Activated T-cell treated with anti-CD3 and anti-CD28 coated beads, Interleukin-2, amount 50 U/mL, for 72 hours (primary cell): ENCODE results near the gene RHOV. TPM values are rescaled to one million over a fixed set of nuclear protein-coding genes. Genes with fewer than 3 reads are reported as not detected.

Experiments used
- ATAC-seq, 2 donors: fragments of 150-1000 bp; cut with Tn5 transposase; replicated peaks in 1 of 2; 2 replicates each; pipeline ENCODE4 v1.10.0; 2021; ENCODE audit warnings: moderate library complexity in 2 of 2, mild to moderate bottlenecking in 1 of 2
- DNase-seq, 2 donors: peaks; one replicate each; pipeline ENCODE4 v3.0.0; 2021 to 2022; ENCODE audit warnings: mixed read lengths in 1 of 2
- H3K27ac Mint-ChIP-seq: one replicate; pipeline ENCODE4 v1.8.0; 2022; ENCODE audit warnings: mild to moderate bottlenecking, moderate library complexity, mixed read lengths
- H3K27me3 Mint-ChIP-seq: one replicate; pipeline ENCODE4 v1.8.0; 2022; ENCODE audit warnings: low read depth, mixed read lengths
- H3K36me3 Mint-ChIP-seq, 2 donors: one replicate each; pipeline ENCODE4 v1.8.0; 2022; ENCODE audit warnings: mixed read lengths in 2 of 2, mild to moderate bottlenecking in 1 of 2; ENCODE audit not compliant: insufficient read depth in 2 of 2
- H3K4me1 Mint-ChIP-seq: one replicate; pipeline ENCODE4 v1.8.0; 2022; ENCODE audit warnings: low read depth, mixed read lengths
- H3K4me3 Mint-ChIP-seq, 2 donors: one replicate each; pipeline ENCODE4 v1.8.0; 2022; ENCODE audit warnings: mild to moderate bottlenecking in 2 of 2, mixed read lengths in 2 of 2, moderate library complexity in 2 of 2
- H3K9me3 Mint-ChIP-seq, 2 donors: one replicate each; pipeline ENCODE4 v1.8.0; 2022; ENCODE audit warnings: mixed read lengths in 2 of 2
- total RNA-seq, 2 donors: library from RNA; stranded (reverse); gene quantifications; one replicate each; pipeline ENCODE4 v1.2.3, GENCODE V29; 2022

Gene RHOV
- total RNA-seq, 2 donors from 2014 or later = 0.14 to 0.23 TPM

- no peak overlapping the region for H3K27ac Mint-ChIP-seq
- H3K4me3 Mint-ChIP-seq = no peak overlapping the region
- H3K27me3 Mint-ChIP-seq = no peaks in the 10 kb centered on the region
These were observed 37.1 kb upstream of the RHOV start for GRCh38 chr15:40911141-40911540.

GRCh38 chr15:40909662-40910630 is 35.9 kb upstream of the RHOV start:
- no peaks in the 10 kb centered on the region for H3K36me3 Mint-ChIP-seq
- no peaks in the 10 kb centered on the region for H3K9me3 Mint-ChIP-seq
- H3K4me3 Mint-ChIP-seq = no peak overlapping the region
- DNase-seq = no peak
- no peak for ATAC-seq
- H3K27me3 Mint-ChIP-seq = no peaks in the 10 kb centered on the region
- H3K27ac Mint-ChIP-seq = no peak overlapping the region
- peaks cover 13% of the 10 kb centered on the region for H3K4me1 Mint-ChIP-seq

More at GRCh38 chr15:40911141-40911540, 37.1 kb upstream of the RHOV start:
- peaks cover 12% of the 10 kb centered on the region for H3K4me1 Mint-ChIP-seq
- DNase-seq (no peak), ATAC-seq (no peak)
- H3K36me3 Mint-ChIP-seq = no peaks in the 10 kb centered on the region
- no peaks in the 10 kb centered on the region for H3K9me3 Mint-ChIP-seq

DNA sequence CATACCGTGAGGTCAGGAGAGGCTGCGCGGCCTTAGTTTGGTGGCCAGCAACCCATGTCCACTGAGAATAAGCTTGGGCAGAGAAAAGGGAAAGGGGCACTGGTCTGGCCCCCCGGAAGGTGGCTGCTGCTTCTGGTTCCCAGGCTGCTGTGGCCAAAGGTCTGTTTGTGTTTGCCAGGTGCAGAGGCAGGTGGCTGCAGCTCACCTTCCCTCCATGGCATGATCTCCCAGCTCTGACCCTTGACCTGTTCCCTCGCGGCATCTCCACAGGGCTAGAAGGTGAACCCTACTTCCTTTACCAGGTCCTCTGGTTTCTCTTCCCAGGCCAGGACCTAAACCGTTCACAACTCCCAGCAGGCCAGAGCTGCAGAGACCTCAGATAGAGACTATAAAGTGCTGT is 34.1 kb upstream of the RHOV start:
- Mint-ChIP-seq H3K4me1 (peaks cover 29% of the 10 kb centered on the region), H3K9me3 (no peaks in the 10 kb centered on the region), H3K27me3 (no peaks in the 10 kb centered on the region), H3K36me3 (peaks cover 2 to 3% of the 10 kb centered on the region in 2 donors), H3K27ac (no peak overlapping the region), H3K4me3 (peak overlapping the region; percentile 36 to 49)
- ATAC-seq (no peak), DNase-seq (no peak)

DNA sequence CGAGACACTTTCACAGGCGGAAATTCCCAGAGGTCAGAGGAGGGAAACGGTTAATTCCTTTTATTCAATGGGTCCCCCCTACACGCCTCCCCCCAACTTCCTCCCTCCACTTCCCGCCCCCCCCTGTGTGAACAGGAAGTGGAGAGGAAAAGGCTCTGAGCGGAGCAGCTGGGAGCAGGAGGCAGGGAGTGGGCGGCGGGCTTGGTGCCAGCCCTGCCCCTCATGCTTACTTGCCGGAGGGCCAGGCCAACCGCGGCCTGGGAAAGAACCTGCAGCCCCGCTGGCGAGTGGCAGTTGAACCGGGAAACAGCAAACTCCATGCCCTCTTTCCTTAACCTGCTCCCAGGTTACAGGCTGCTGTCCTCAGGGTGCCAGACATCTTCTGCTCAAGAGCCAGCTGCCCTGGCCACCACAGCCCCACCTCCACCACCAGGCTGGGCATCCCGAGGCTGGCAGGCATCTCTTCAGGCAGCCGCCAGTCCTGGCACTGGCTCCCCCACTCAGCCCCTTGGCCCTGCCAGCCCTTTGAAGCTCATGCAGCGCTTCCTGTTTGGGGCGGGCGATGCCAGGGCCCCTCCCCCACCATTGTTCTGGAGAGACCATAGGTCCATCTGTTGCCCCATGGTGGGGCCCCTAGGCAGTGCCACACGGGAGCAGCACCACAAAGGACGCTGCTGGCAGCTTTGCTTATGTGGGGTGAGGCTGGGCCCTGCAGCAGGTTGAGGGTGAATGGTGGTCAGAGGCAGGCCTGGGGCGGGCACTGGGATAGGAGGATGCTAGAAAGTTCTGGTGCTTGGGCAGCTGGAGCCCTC is 33.2 kb upstream of the RHOV start:
- peaks cover 29% of the 10 kb centered on the region for H3K4me1 Mint-ChIP-seq
- no peaks in the 10 kb centered on the region for H3K27me3 Mint-ChIP-seq
- H3K4me3 Mint-ChIP-seq = peak overlapping the region; percentile 86 to 91
- peak overlapping the region; percentile 55 for H3K27ac Mint-ChIP-seq
- H3K9me3 Mint-ChIP-seq = no peaks in the 10 kb centered on the region
- ATAC-seq = peak; percentile 57 to 58
- peaks cover 2 to 3% of the 10 kb centered on the region in 2 donors for H3K36me3 Mint-ChIP-seq
- DNase-seq = peak; percentile 70 to 75

DNA sequence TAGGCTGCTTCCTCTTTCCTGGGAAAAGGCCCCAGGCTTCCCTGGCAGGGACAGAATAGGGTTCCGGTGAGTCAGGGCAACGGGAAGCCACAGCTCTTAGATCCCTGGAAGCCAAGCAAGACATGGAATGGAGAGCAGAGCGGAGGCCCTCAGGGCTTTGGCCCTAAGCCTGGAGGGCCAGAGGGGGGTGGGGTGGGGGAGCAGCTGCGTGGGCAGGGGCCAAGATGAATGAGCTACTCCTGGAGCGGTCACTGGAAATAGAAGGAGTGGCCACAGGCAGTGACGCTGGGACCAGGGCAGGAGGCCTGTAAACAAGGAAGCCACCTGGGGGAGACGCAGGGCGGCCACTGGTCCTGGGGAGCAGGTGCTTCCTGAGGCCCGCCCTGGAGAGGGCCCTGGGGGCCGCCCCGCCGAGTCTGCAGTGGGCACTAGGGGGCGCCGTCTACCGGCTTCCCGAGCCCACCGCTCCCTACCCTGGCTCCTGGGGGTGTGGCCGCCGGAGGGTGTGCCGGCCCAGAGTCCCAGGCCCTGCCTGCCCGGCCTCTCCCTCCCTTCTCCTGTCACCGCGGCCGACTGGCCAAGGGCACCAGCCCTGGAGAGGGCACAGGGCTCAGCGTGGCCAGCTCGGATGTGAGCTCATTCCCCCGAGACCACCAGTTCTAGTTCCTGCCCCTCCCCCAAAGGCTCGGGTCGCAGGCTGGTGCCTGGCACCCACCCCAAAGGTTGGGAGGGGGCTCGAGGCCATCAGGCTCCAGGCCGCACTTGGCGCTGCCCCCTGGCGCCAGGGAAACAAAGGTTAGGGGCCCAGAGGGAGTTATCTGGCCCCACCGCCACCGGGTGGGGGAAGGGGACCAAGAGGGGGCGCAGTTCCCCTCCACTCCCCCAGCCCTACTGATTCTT is 32.3 kb upstream of the RHOV start:
- Mint-ChIP-seq H3K27ac (no peak overlapping the region), H3K4me1 (peaks cover 29% of the 10 kb centered on the region), H3K36me3 (peaks cover 2 to 3% of the 10 kb centered on the region in 2 donors), H3K9me3 (no peaks in the 10 kb centered on the region), H3K27me3 (no peaks in the 10 kb centered on the region), H3K4me3 (peak overlapping the region; percentile 86 to 91)
- peak; percentile 84 to 87 for ATAC-seq
- DNase-seq = peak; percentile 85 to 90

GRCh38 chr15:40904552-40905201 is 30.6 kb upstream of the RHOV start:
- peaks cover 29% of the 10 kb centered on the region for H3K4me1 Mint-ChIP-seq
- H3K9me3 Mint-ChIP-seq = no peaks in the 10 kb centered on the region
- H3K4me3 Mint-ChIP-seq = no peak overlapping the region
- DNase-seq = no peak
- no peaks in the 10 kb centered on the region for H3K27me3 Mint-ChIP-seq
- ATAC-seq = no peak
- H3K36me3 Mint-ChIP-seq = peaks cover 4 to 8% of the 10 kb centered on the region in 2 donors
- no peak overlapping the region for H3K27ac Mint-ChIP-seq

DNA sequence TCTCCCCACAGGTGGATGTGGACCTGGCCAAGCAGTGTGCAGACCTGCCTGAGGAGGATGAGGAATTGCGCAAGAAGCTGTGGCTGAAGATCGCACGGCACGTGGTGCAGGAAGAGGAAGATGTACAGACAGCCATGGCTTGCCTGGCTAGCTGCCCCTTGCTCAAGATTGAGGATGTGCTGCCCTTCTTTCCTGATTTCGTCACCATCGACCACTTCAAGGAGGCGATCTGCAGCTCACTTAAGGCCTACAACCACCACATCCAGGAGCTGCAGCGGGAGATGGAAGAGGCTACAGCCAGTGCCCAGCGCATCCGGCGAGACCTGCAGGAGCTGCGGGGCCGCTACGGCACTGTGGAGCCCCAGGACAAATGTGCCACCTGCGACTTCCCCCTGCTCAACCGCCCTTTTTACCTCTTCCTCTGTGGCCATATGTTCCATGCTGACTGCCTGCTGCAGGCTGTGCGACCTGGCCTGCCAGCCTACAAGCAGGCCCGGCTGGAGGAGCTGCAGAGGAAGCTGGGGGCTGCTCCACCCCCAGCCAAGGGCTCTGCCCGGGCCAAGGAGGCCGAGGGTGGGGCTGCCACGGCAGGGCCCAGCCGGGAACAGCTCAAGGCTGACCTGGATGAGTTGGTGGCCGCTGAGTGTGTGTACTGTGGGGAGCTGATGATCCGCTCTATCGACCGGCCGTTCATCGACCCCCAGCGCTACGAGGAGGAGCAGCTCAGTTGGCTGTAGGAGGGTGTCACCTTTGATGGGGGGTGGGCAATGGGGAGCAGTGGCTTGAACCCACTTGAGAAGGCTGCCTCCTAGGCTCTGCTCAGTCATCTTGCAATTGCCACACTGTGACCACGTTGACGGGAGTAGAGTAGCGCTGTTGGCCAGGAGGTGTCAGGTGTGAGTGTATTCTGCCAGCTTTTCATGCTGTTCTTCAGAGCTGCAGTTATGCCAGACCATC is 28.8 kb upstream of the RHOV start:
- DNase-seq = no peak
- Mint-ChIP-seq H3K4me1 (peaks cover 23% of the 10 kb centered on the region), H3K27me3 (no peaks in the 10 kb centered on the region), H3K9me3 (no peaks in the 10 kb centered on the region), H3K4me3 (no peak overlapping the region), H3K27ac (no peak overlapping the region), H3K36me3 (peaks cover 6 to 8% of the 10 kb centered on the region in 2 donors)
- no peak for ATAC-seq

DNA sequence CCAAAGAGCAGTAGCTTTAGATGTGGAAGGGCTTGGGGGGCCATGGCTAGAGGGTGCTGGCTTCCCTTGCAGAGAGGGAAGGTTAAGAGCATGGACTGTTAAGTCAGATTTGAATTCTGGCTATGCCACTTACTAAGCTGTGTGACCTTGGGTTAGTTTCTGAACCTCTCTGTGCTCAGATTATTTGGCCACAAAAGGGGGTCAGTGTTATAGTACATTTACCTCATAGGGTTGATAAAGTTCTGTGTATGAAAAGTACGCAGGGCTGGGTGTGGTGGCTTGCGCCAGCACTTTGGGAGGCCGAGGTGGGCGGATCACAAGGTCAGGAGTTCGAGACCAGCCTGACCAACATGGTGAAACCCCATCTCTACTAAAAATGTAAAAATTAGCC is 27.0 kb upstream of the RHOV start:
- Mint-ChIP-seq H3K27ac (peak overlapping the region; percentile 31), H3K9me3 (no peaks in the 10 kb centered on the region), H3K4me3 (no peak overlapping the region), H3K4me1 (peaks cover 19% of the 10 kb centered on the region), H3K36me3 (peaks cover 7 to 14% of the 10 kb centered on the region in 2 donors), H3K27me3 (no peaks in the 10 kb centered on the region)
- ATAC-seq = no peak
- DNase-seq = no peak

DNA sequence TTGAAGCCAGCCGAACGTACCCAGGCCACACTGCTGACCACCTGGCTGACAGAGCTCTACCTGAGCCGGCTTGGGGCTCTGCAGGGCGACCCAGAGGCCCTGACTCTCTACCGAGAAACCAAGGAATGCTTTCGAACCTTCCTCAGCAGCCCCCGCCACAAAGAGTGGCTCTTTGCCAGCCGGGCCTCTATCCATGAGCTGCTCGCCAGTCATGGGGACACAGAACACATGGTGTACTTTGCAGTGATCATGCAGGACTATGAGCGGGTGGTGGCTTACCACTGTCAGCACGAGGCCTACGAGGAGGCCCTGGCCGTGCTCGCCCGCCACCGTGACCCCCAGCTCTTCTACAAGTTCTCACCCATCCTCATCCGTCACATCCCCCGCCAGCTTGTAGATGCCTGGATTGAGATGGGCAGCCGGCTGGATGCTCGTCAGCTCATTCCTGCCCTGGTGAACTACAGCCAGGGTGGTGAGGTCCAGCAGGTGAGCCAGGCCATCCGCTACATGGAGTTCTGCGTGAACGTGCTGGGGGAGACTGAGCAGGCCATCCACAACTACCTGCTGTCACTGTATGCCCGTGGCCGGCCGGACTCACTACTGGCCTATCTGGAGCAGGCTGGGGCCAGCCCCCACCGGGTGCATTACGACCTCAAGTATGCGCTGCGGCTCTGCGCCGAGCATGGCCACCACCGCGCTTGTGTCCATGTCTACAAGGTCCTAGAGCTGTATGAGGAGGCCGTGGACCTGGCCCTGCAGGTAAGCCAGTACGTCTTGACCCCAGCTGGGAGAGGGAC is 26.4 kb upstream of the RHOV start:
- H3K4me1 Mint-ChIP-seq = peaks cover 25% of the 10 kb centered on the region
- no peak overlapping the region for H3K4me3 Mint-ChIP-seq
- DNase-seq = no peak
- no peak for ATAC-seq
- H3K9me3 Mint-ChIP-seq = no peaks in the 10 kb centered on the region
- no peaks in the 10 kb centered on the region for H3K27me3 Mint-ChIP-seq
- peak overlapping the region; percentile 31 for H3K27ac Mint-ChIP-seq
- H3K36me3 Mint-ChIP-seq = peaks cover 9 to 16% of the 10 kb centered on the region in 2 donors

DNA sequence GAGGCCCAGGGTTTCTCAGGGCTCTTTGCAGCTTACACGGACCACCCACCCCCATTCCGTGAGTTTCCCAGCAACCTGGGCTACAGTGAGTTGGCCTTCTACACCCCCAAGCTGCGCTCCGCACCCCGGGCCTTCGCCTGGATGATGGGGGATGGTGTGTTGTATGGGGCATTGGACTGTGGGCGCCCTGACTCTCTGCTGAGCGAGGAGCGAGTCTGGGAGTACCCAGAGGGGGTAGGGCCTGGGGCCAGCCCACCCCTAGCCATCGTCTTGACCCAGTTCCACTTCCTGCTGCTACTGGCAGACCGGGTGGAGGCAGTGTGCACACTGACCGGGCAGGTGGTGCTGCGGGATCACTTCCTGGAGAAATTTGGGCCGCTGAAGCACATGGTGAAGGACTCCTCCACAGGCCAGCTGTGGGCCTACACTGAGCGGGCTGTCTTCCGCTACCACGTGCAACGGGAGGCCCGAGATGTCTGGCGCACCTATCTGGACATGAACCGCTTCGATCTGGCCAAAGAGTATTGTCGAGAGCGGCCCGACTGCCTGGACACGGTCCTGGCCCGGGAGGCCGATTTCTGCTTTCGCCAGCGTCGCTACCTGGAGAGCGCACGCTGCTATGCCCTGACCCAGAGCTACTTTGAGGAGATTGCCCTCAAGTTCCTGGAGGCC is 25.6 kb upstream of the RHOV start:
- no peak for ATAC-seq
- H3K36me3 Mint-ChIP-seq = peaks cover 9 to 16% of the 10 kb centered on the region in 2 donors
- H3K27ac Mint-ChIP-seq = no peak overlapping the region
- H3K27me3 Mint-ChIP-seq = no peaks in the 10 kb centered on the region
- H3K4me1 Mint-ChIP-seq = peaks cover 29% of the 10 kb centered on the region
- DNase-seq = no peak
- no peaks in the 10 kb centered on the region for H3K9me3 Mint-ChIP-seq
- H3K4me3 Mint-ChIP-seq = no peak overlapping the region
